Psoas muscle (tissue), 8 donors: ENCODE data around the gene TLE3. TPM values are rescaled to one million over a fixed set of nuclear protein-coding genes. Genes with fewer than 3 reads are reported as not detected.

Source experiments
- ATAC-seq, 4 donors: fragments of 200-7000 bp; cut with Tn5 transposase; one replicate each; pipeline ENCODE4 v1.9.1; 2020; ENCODE audit warnings: moderate library complexity in 3 of 4, mild to moderate bottlenecking in 2 of 4
- DNase-seq, 2 donors: peaks; one replicate each; pipeline ENCODE4 v3.0.0-alpha.2; 2020
- H3K27ac ChIP-seq: fragments of 200-600 bp; one replicate; pipeline ENCODE4 v1.8.0; 2022
- H3K27me3 ChIP-seq, 3 donors: fragments of 200-600 bp in 1 of 3; one replicate each; pipeline versions ENCODE4 v1.6.1 to v1.8.0; 2013 to 2022; ENCODE audit warnings: low read length in 2 of 3, mild to moderate bottlenecking in 2 of 3, moderate library complexity in 1 of 3; ENCODE audit not compliant: insufficient read depth in 3 of 3
- H3K36me3 ChIP-seq, 2 donors: fragments of 200-600 bp in 1 of 2; one replicate each; pipeline versions ENCODE4 v1.6.1 to v1.8.0; 2013 to 2022; ENCODE audit warnings: low read depth in 1 of 2, mild to moderate bottlenecking in 1 of 2, moderate library complexity in 1 of 2; ENCODE audit not compliant: insufficient read depth in 1 of 2
- H3K4me1 ChIP-seq: fragments of 200-600 bp; one replicate; pipeline ENCODE4 v1.8.0; 2022
- H3K4me3 ChIP-seq: fragments of 200-600 bp; one replicate; pipeline ENCODE4 v1.8.0; 2022; ENCODE audit warnings: mild to moderate bottlenecking
- H3K9me3 ChIP-seq: fragments of 200-600 bp; one replicate; pipeline ENCODE4 v1.8.0; 2022
- WGBS, 3 donors: extraction: QIAGEN DNeasy Blood & Tissue Kit; methylation state at CpG; one replicate each; pipeline versions ENCODE4 v1.1.6 to v1.1.7; 2013; 5-methylcytosine and 5-hydroxymethylcytosine counted together
- intact Hi-C, 2 donors: fragments of 100-400 bp; cut with DNase I; formaldehyde crosslinking; loops; one replicate each; pipeline versions ENCODE4 v1.11.0 to v1.14.2; 2022
- polyA plus RNA-seq, 3 donors: library from polyadenylated mRNA; stranded (reverse); fragments of 200-250 nt; gene quantifications; one replicate each; pipeline ENCODE4 v1.2.3, GENCODE V29; 2013
- total RNA-seq, 4 donors: library from RNA; stranded (reverse); fragmentation: NEBNext Ultra II Directional in 2 of 4; extraction: Animal tissue kit (Norgen Biotek cat#: 25700) in 2 of 4; gene quantifications; one replicate each; pipeline versions ENCODE4 v1.2.1 to v1.2.4, GENCODE V29; 2021 to 2023
- TF ChIP-seq, protein P1 (sequence below): fragments of 200-600 bp; IDR thresholded peaks from one replicate; pipeline ENCODE4 v1.8.0; 2022; ENCODE audit warnings: antibody characterized with exemption
- donor health status: healthy with polysubstance abuse.
- donor health status: DM: no; HTN: no; CAD: no; lungs with moderate emphysema.
- donor health status: Bipolar disorder and iron deficiency.
- donor health status: healthy.
- donor health status: DM: yes; HTN: yes; CAD: no.
- donor health status: DM: no; HTN: no; CAD: no.
- donor health status: DM: no; HTN: no; CAD: no.
- donor health status: DM: yes; HTN: yes; CAD: no.

Gene TLE3
- total and polyA plus RNA-seq, 7 donors, result 4.3 to 59.9 (median 10.8) TPM

- DNase-seq, result no peak
- 71 to 93% (median 84%) methylated on average over 3 of the region's 3 CpGs for WGBS, 3 donors
- intact Hi-C loops, result no loop called here
- TF ChIP-seq, protein P1, sequence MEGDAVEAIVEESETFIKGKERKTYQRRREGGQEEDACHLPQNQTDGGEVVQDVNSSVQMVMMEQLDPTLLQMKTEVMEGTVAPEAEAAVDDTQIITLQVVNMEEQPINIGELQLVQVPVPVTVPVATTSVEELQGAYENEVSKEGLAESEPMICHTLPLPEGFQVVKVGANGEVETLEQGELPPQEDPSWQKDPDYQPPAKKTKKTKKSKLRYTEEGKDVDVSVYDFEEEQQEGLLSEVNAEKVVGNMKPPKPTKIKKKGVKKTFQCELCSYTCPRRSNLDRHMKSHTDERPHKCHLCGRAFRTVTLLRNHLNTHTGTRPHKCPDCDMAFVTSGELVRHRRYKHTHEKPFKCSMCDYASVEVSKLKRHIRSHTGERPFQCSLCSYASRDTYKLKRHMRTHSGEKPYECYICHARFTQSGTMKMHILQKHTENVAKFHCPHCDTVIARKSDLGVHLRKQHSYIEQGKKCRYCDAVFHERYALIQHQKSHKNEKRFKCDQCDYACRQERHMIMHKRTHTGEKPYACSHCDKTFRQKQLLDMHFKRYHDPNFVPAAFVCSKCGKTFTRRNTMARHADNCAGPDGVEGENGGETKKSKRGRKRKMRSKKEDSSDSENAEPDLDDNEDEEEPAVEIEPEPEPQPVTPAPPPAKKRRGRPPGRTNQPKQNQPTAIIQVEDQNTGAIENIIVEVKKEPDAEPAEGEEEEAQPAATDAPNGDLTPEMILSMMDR, result no peak
- H3K9me3 ChIP-seq, result no peaks in the 10 kb centered on the region
- H3K4me1 ChIP-seq, result peaks cover 8% of the 10 kb centered on the region
- no peak overlapping the region for H3K27ac ChIP-seq
- no peak for ATAC-seq
- H3K27me3 ChIP-seq, result no peaks in the 10 kb centered on the region
- H3K4me3 ChIP-seq, result no peak overlapping the region
- no peaks in the 10 kb centered on the region for H3K36me3 ChIP-seq
Measured at GRCh38 chr15:70127770-70128413, 30.2 kb upstream of the TLE3 start.

DNA sequence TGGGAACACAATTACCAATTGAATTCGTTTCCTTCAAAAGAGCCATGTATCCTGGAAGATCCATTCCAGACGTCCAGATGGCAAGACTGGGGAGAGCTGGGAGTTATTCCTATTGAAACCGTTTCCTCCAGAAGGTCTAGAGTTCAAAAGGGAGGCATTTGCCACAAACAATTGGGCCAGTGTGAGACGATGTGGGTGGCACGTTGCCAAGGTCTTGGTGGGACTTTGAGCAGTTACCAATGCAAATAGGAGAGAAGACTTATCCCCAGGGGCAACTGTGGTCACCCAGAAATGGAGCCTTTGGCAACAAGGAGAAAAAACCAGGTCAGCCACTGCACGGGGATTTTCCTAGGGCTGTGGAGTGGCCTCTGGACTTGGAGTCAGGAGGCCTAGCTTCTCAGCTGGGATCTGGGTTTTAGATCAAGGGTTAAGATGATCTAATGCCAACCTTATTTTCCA lies 29.6 kb upstream of the TLE3 start:
- H3K36me3 ChIP-seq, result no peaks in the 10 kb centered on the region
- no peak for DNase-seq
- H3K27ac ChIP-seq, result no peak overlapping the region
- intact Hi-C loops, result no loop called here
- WGBS, 3 donors, result 36 to 46% (median 43%) methylated on average over 6 of the region's 6 CpGs
- ATAC-seq, result no peak
- TF ChIP-seq, protein P1, result no peak
- peaks cover 8% of the 10 kb centered on the region for H3K4me1 ChIP-seq
- H3K9me3 ChIP-seq, result no peaks in the 10 kb centered on the region
- no peak overlapping the region for H3K4me3 ChIP-seq
- no peaks in the 10 kb centered on the region for H3K27me3 ChIP-seq

DNA sequence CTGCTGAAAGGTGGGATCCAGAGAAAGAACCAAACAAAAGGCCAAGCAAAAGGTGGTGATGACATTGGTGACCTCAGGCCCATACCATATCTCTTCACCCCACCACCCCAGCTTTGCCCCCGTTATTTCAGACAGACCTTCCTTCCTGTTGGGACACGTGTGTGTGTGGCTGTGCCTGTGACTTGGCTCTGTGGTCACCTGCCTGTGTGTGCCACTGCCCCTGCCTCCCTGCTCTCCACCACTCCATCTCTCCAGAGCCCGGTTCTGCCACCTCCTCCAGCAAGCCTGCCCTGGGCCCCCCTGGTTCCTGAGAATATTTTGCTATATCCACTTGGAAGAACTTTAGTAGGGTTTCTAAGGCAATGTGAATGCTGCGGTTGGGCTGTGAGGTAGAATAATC lies 28.6 kb upstream of the TLE3 start:
- no peaks in the 10 kb centered on the region for H3K36me3 ChIP-seq
- DNase-seq, result no peak
- peaks cover 6% of the 10 kb centered on the region for H3K4me1 ChIP-seq
- H3K27me3 ChIP-seq, result no peaks in the 10 kb centered on the region
- WGBS, 3 donors, result 73 to 88% (median 85%) methylated on average over 4 of the region's 4 CpGs
- H3K27ac ChIP-seq, result no peak overlapping the region
- TF ChIP-seq, protein P1, result no peak
- intact Hi-C loops, result no loop called here
- no peak overlapping the region for H3K4me3 ChIP-seq
- ATAC-seq, result no peak
- H3K9me3 ChIP-seq, result no peaks in the 10 kb centered on the region

DNA sequence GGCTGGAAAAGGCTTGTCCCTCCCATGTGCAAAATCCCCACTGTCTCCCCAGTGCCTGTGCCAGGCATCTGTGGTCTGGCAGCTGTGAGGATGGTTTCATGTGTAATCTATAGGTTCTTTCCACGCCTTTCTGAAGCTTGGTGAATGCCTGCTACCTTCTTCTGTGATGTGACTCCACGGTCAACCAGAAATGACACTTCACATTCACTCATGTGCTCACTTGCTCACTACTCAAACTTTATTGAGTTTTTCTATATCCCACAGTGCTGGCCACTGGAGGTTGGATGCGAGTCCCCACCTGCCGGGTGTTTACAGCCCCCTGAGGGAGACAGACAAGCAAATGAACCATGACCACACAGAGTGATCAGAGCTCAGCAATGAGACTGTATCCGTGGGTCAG lies 27.9 kb upstream of the TLE3 start:
- 88 to 96% (median 96%) methylated on average over 5 of the region's 5 CpGs for WGBS, 3 donors
- ATAC-seq, result no peak
- intact Hi-C loops, result no loop called here

More for the DNA sequence above, 27.9 kb upstream of the TLE3 start:
- peaks cover 9% of the 10 kb centered on the region for H3K4me1 ChIP-seq
- H3K9me3 ChIP-seq, result no peaks in the 10 kb centered on the region
- DNase-seq, result no peak
- TF ChIP-seq, protein P1, result no peak
- H3K27me3 ChIP-seq, result no peaks in the 10 kb centered on the region
- no peak overlapping the region for H3K4me3 ChIP-seq
- no peaks in the 10 kb centered on the region for H3K36me3 ChIP-seq
- no peak overlapping the region for H3K27ac ChIP-seq
